ENCODE results near the gene BDKRB1.

DNA sequence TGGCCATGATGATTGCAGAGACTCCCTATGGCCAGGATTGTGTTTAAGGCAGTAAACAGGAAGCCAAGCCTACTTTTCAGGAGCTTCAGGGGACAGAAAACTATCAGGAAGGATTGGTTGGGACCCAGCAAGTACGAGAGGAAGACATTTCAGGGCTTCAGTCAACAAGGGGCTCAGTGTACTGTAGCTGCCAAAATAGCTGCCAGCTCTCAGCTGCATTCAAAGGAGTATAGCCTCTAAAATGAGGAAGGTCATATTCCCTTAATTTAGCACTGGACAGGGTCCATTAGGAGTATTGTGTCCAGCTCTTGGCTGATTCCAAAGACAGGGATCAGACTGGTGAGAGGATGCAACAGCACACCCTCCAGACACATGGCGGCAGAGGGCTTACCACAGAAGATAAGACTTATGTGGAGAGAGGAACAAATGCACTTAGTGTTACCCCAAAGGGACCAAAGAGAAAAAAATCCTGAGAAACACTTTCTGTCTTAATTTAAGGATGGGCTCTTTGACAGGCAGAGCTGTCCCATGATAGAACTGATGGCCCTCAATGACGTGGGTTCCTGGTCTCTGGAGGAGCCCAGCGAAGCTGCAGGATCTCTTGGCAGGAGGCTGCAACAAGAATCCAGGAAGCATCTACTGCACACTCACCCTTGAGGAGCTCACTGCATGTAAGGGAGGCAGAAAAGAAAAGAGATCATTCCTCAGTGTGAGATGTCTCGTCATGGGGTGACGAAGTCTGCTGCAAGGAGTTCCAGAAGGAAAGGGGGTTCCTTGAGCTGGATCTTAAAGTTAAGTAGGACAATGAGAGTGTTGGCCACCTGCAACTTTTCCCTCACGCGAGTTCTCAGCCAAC, 14.8 kb downstream of the BDKRB1 start:
- TF ChIP-seq ZC3H10 (CRISPR knock-in tag; IDR thresholded peaks at IDR 0.05) (no peak), ZFP30 (CRISPR knock-in tag; IDR thresholded peaks at IDR 0.05) (no peak), RARB (CRISPR knock-in tag; IDR thresholded peaks at IDR 0.05) (no peak), ZNF565 (CRISPR knock-in tag; conservative IDR thresholded peaks at IDR 0.05; ENCODE audit: low read depth) (no peak), GLIS3 (CRISPR knock-in tag; IDR thresholded peaks at IDR 0.05) (no peak), OSR1 (CRISPR knock-in tag; IDR thresholded peaks at IDR 0.05) (no peak)
- TF ChIP-seq, protein P1, sequence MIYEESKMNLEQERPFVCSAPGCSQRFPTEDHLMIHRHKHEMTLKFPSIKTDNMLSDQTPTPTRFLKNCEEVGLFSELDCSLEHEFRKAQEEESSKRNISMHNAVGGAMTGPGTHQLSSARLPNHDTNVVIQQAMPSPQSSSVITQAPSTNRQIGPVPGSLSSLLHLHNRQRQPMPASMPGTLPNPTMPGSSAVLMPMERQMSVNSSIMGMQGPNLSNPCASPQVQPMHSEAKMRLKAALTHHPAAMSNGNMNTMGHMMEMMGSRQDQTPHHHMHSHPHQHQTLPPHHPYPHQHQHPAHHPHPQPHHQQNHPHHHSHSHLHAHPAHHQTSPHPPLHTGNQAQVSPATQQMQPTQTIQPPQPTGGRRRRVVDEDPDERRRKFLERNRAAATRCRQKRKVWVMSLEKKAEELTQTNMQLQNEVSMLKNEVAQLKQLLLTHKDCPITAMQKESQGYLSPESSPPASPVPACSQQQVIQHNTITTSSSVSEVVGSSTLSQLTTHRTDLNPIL (CRISPR knock-in tag; IDR thresholded peaks at IDR 0.05; ENCODE audit: low read depth): no peak
